PFSK-1 (cell line): ENCODE data around the gene ZFYVE26.

ENCODE experiments used
- FOXP2 ChIP-seq: optimal IDR thresholded peaks from 2 replicates; pipeline ENCODE3; 2011; ENCODE audit warnings: borderline replicate concordance, control low read depth, inconsistent platforms; ENCODE audit not compliant: insufficient read depth; ENCODE audit errors: extremely low read length, extremely low read depth
- POLR2AphosphoS5 ChIP-seq: IDR thresholded peaks from 2 replicates; pipeline ENCODE4 v1.6.1; 2012; ENCODE audit warnings: low read depth, mild to moderate bottlenecking, control low read depth, low read length, moderate library complexity
- REST ChIP-seq, 2 experiments: IDR thresholded peaks; 2 replicates each; pipeline versions ENCODE4 v1.6.1 to v1.8.0; 2011 to 2012; ENCODE audit warnings: low read depth in 2 of 2, low read length in 2 of 2, control low read depth in 1 of 2, inconsistent platforms in 1 of 2, mild to moderate bottlenecking in 1 of 2, moderate library complexity in 1 of 2; ENCODE audit not compliant: insufficient read depth in 1 of 2
- SIN3A ChIP-seq: IDR thresholded peaks from 2 replicates; pipeline ENCODE4 v1.6.1; 2012; ENCODE audit warnings: mild to moderate bottlenecking, low read length, moderate library complexity, borderline replicate concordance; ENCODE audit not compliant: insufficient read depth
- TAF1 ChIP-seq: IDR thresholded peaks from 2 replicates; pipeline ENCODE4 v1.6.1; 2012; ENCODE audit warnings: low read length, control low read depth, borderline replicate concordance; ENCODE audit not compliant: insufficient read depth

GRCh38 chr14:67703997-67704396, 112.4 kb downstream of the ZFYVE26 start:
- no peak for TF ChIP-seq TAF1
- TF ChIP-seq POLR2AphosphoS5: no peak
- TF ChIP-seq REST (IDR thresholded peaks at IDR 0.05; ENCODE audit: insufficient read depth in 1 of 2, low read depth in 2 of 2, low read length in 2 of 2): no peak
- no peak for TF ChIP-seq SIN3A
- no peak for TF ChIP-seq FOXP2
